DMS79 (cell line): Measurements from ENCODE around the gene FAM184A.

ENCODE experiments used
- DNase-seq: peaks from one replicate; lab custom pipeline; 2025; lab: John Stamatoyannopoulos, UW

FAM184A gene

GRCh38 chr6:118967239-118967638 lies 111.2 kb downstream of the FAM184A start:
- DNase-seq = no peak

- DNase-seq = no peak
Measured at GRCh38 chr6:118965843-118966370, 112.6 kb downstream of the FAM184A start.

- DNase-seq = no peak
Measured at GRCh38 chr6:118965371-118965770, 113.1 kb downstream of the FAM184A start.

DNA sequence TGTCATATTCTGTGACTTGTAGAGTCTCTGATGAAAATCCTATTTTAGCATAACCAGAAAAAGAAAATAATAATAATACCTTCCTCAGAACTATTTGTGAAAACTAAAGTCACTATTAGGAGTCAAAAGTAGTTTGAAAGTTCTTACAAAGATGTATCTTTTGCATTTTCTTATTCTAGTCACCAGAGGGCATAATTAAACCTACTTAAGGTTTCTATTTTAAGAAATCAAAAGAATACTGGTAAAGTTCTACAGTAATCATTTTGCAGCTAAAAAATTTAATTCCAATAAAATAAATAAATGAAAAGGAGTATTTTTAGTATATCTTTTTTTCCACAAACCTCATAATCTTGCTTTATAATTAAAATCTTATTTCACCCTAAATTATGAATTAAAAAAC lies 115.5 kb downstream of the FAM184A start:
- no peak for DNase-seq

DNA sequence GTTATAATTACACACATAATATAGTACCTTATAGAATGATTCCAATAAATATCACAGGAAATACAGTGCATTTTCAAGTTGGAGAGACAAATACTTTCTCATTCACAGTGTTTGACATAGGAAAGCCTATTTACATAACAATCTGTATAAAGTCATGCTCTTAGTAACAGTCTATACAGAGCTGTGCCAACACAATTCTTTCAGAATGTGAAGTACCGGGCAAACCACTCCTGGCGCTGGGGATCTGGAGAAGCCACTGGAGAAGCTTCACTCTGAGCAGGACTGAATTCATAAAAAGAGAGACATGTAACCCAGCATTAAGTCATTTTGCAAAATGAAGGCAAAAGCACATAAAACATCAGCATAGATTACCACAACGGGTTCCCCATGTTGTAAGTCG lies 118.6 kb downstream of the FAM184A start:
- DNase-seq = no peak

DNA sequence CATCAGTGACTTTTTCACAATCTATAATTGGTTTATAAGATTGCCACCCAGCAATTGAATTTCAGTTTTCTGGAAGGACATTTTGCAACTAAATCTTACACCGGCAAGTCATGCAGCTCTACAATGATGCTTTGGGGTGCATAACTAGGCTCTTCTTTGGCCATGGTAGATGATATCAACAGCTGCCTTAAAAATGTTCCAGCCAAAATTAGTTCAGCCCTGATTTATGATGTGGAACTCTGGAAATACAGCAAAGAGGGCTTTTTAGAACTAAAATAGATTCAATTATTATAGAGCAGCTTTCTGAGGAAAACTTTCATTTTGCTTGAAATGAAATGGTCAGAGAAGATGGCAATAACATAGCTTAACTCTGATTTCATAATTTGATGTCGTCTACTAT lies 125.1 kb downstream of the FAM184A start:
- DNase-seq = no peak

DNA sequence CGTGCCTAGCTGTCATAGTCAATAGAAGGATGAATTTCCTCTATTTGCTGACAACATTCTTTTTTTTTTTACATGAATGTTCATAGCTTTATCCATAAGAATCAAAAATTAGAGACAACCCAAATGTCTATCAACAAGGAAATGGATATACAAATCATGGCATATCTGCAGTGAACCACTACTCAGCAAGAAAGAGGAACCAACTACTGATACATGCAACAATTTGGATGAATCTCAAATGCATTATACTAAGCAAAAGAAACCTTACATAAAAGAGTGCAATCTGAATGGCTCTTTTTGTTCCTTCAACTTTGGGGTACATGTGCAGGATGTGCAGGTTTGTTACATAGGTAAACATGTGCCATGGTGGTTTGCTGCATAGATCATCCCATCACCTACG lies 125.8 kb downstream of the FAM184A start:
- no peak for DNase-seq

- DNase-seq = no peak
Measured at GRCh38 chr6:118945217-118945616, 133.2 kb downstream of the FAM184A start.

- DNase-seq = no peak
Measured at GRCh38 chr6:118940770-118941169, 137.7 kb downstream of the FAM184A start.

DNA sequence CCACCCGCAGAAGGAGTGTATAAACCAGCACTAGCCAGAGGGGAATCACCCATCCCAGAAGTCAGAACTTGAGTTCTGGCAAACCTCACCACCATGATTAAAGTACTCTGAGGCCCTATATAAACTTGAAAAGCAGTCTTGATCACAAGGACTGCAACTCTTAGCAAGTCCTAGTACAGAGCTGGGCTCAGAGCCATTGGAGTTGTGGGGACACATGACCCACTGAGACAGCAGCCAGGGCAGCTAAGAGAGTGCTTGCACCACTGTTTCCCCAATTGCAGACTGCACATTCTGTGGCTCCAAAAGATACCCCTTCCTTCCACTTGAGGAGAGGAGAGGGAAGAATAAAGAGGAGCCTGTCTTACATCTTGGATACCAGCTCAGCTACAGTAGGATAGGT lies 138.8 kb downstream of the FAM184A start:
- DNase-seq = no peak

GRCh38 chr6:118935978-118936703 lies 142.3 kb downstream of the FAM184A start:
- DNase-seq = no peak

GRCh38 chr6:118935331-118935668 lies 143.2 kb downstream of the FAM184A start:
- no peak for DNase-seq

GRCh38 chr6:118934461-118935330 lies 143.8 kb downstream of the FAM184A start, which contains the start of gene MCM9:
MCM9 (minus strand) TSS chr6:118935159; CDS start chr6:118931723, 3,436 bp downstream.
- peak; percentile 64 for DNase-seq

DNA sequence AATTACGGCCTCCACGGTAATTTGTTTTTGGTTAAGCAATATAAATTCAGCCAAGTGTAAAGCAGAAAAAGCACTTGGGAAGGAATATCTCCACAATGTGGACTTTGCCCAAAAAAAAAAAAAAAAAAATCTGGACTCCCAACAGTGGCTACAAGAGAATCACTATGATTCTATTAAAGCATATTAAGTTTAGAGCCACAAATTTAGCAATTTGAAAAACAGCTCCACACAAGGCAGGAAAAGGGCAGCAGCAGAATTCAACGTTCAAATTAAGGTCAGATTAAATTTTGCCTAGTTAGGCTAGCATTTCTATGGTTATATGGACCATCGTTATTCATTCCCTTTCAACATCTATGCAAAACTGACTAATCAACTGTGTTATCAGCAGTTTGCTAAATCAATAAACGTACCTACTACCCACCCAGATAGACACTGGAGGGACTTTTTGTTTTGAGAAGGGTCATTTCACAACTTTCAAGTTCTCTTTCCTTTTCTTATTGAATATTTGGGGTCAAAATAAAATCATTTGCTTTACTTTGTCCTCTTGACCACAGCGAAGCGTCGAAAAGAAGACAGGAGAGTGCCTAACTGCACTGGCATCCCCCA lies 144.5 kb downstream of the FAM184A start:
- DNase-seq = no peak

DNA sequence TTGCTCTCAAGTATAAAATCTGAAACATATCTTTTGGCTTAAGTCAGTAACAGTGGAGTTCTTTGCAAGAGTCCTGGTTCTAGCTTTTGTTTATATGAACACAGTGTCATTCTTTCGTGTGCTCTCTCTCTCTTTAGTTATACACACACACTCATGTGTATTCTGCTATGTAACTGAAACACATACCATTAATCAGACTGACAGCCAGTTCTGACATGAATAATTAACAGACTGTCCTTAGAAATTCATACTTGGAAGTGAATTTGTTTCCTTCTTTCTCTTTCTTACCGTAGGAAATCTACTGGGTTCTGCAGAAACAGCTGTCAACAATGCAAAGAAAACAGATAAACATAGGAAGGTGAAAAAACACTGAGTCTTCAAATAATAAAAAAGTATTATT lies 146.0 kb downstream of the FAM184A start:
- no peak for DNase-seq

GRCh38 chr6:118931436-118931835 lies 147.0 kb downstream of the FAM184A start:
- no peak for DNase-seq

- no peak for DNase-seq
Measured at GRCh38 chr6:118930680-118931079, 147.8 kb downstream of the FAM184A start.

DNA sequence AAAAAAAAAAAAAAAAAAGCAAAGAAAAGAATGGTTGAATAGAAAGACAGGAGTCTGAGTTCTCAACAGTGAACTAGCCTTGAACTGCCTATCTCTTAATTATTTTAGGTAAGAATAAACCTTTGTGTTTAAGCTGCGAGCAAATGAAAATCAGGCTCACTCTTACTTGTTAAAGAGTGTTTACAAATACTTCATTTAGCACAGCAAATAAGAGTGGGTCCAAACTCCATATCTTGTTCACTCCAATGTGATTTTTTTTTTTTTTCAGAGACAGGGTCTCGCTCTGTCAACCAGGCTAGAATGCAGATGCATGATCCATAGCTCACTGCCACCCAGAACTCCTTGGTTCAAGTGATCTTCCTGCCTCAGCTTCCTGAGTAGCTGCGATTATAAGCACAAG lies 155.4 kb downstream of the FAM184A start:
- DNase-seq = no peak

DNA sequence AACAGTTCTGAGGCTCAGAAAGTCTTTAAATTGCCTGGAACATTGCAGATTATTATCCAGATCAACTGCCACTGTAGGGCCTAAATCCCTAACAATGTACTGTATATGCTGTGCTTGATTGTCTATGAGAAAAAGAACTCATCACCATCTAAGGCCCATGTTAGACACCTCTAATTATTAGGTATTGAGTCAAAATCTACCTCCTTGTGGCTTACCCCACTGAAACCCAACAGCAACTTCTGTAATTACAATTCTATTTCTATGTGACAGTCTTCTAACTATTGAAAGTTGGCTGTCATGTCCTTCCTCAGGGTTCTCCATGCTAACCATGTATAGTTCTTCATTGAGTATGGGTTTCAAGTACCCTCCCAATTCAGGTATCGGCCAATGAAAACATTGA lies 157.4 kb downstream of the FAM184A start:
- no peak for DNase-seq

DNA sequence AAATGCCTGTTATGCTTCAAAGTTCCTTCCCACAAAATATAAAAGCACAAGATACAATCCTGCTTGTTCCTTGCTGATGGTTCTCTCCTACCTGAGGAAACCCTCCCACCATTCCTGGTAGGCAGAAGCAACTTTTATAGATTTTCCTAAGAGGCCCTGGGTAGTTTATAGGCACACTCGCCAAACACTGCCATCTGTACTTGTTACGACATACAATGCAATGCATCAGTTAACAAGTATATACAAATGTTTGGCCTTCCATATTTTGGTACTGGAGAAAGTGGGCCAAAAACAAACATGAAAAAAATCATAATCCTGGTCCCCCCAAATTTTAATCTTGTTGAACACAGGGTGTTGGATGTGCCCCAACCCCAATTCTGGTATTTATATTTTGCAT lies 160.1 kb downstream of the FAM184A start:
- no peak for DNase-seq

DNA sequence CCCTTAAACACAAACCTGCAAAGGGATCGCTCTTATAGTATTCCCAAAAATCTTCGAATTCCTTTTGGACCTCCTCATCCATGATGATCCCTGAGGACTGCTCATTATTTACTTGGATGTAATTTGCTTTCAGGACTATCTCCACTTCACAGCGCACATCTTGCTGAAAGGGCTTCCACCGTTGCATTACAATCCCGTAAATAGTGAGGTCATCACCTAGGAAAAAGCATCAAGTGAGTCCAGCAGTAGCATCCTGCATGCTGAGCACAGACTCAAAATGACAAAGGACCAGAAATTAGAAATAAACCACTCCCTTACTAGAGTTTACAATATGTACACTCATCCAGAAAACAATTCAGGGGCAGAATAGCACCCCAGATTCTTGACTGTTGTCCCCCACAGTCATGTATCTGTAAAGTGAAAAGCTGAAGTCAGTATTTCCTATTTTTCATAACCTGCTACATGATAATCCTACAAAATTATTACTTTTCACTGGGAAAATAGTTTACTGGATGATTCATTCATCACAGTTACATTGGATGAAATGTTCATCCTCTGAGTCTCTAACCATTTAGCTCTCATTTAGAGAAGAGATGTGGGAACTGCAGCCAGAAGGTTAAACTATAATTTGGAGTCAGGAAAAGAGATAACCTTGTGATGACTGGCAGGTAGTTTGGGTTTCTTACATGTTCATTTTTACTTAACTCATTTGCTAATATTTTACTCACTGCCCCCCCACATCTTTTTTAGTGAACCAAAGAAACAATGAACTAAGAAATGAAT lies 160.7 kb downstream of the FAM184A start:
- no peak for DNase-seq

GRCh38 chr6:118914598-118914997 lies 163.9 kb downstream of the FAM184A start:
- DNase-seq = no peak
